Measurements from ENCODE around the gene LRRC27.

- no peak for TF ChIP-seq POLR2A (IDR thresholded peaks at IDR 0.05)
- TF ChIP-seq, protein P1, sequence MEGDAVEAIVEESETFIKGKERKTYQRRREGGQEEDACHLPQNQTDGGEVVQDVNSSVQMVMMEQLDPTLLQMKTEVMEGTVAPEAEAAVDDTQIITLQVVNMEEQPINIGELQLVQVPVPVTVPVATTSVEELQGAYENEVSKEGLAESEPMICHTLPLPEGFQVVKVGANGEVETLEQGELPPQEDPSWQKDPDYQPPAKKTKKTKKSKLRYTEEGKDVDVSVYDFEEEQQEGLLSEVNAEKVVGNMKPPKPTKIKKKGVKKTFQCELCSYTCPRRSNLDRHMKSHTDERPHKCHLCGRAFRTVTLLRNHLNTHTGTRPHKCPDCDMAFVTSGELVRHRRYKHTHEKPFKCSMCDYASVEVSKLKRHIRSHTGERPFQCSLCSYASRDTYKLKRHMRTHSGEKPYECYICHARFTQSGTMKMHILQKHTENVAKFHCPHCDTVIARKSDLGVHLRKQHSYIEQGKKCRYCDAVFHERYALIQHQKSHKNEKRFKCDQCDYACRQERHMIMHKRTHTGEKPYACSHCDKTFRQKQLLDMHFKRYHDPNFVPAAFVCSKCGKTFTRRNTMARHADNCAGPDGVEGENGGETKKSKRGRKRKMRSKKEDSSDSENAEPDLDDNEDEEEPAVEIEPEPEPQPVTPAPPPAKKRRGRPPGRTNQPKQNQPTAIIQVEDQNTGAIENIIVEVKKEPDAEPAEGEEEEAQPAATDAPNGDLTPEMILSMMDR (IDR thresholded peaks at IDR 0.05) = no peak
Measured at GRCh38 chr10:132407846-132408278, 75.9 kb downstream of the LRRC27 start.
